ENCODE data around the gene CHST12.

The CHST12 gene

GRCh38 chr7:2357571-2357970, 45.8 kb upstream of the CHST12 start:
- H3K4me3 ChIP-seq (ENCODE audit: low read depth, low read length), result no peak overlapping the region; the same call in 1 of the 2 replicates
- no peak for DNase-seq (ENCODE audit: low read depth)
- no peak for TF ChIP-seq CTCF (IDR thresholded peaks at IDR 0.05; ENCODE audit: control insufficient read depth, extremely low read depth, insufficient read depth)

- H3K4me3 ChIP-seq (ENCODE audit: low read depth, low read length), result no peak overlapping the region
- no peak for TF ChIP-seq CTCF (IDR thresholded peaks at IDR 0.05; ENCODE audit: control insufficient read depth, extremely low read depth, insufficient read depth)
- no peak for DNase-seq (ENCODE audit: low read depth)
Measured at GRCh38 chr7:2358968-2359527, 44.4 kb upstream of the CHST12 start.

- no peak for DNase-seq (ENCODE audit: low read depth)
- no peak for TF ChIP-seq CTCF (IDR thresholded peaks at IDR 0.05; ENCODE audit: control insufficient read depth, extremely low read depth, insufficient read depth)
- H3K4me3 ChIP-seq (ENCODE audit: low read depth, low read length), result no peak overlapping the region
Measured at GRCh38 chr7:2359610-2360009, 43.8 kb upstream of the CHST12 start.

GRCh38 chr7:2360796-2361195, 42.6 kb upstream of the CHST12 start:
- DNase-seq (ENCODE audit: low read depth), result no peak
- H3K4me3 ChIP-seq (ENCODE audit: low read depth, low read length), result no peak overlapping the region
- TF ChIP-seq CTCF (IDR thresholded peaks at IDR 0.05; ENCODE audit: control insufficient read depth, extremely low read depth, insufficient read depth), result no peak

GRCh38 chr7:2362385-2363088, 40.9 kb upstream of the CHST12 start:
- no peak for TF ChIP-seq CTCF (IDR thresholded peaks at IDR 0.05; ENCODE audit: control insufficient read depth, extremely low read depth, insufficient read depth)
- no peak for DNase-seq (ENCODE audit: low read depth)
- no peak overlapping the region for H3K4me3 ChIP-seq (ENCODE audit: low read depth, low read length)

GRCh38 chr7:2369139-2369538, 34.3 kb upstream of the CHST12 start:
- DNase-seq (ENCODE audit: low read depth), result no peak
- no peak for TF ChIP-seq CTCF (IDR thresholded peaks at IDR 0.05; ENCODE audit: control insufficient read depth, extremely low read depth, insufficient read depth)
- H3K4me3 ChIP-seq (ENCODE audit: low read depth, low read length), result no peak overlapping the region

- TF ChIP-seq CTCF (IDR thresholded peaks at IDR 0.05; ENCODE audit: control insufficient read depth, extremely low read depth, insufficient read depth), result no peak
- no peak overlapping the region for H3K4me3 ChIP-seq (ENCODE audit: low read depth, low read length)
- no peak for DNase-seq (ENCODE audit: low read depth)
Measured at GRCh38 chr7:2371329-2371728, 32.1 kb upstream of the CHST12 start.

Measured in LNCaP clone FGC (cell line).